Stimulated activated effector memory CD8-positive, alpha-beta T cell treated with anti-CD3 and anti-CD28 coated beads, Interleukin-12 subunit alpha, Interleukin-12 subunit beta, amount 100 ng/mL, for 72 hours (primary cell): ENCODE data around the gene FAM199X.

Source experiments
- ATAC-seq: fragments of 150-1000 bp; cut with Tn5 transposase; 2 replicates; pipeline ENCODE4 v1.10.0; 2021
- DNase-seq, 2 donors: peaks; one replicate each; pipeline ENCODE4 v3.0.0; 2021 to 2022; ENCODE audit warnings: low spot score in 2 of 2
- H3K27ac Mint-ChIP-seq: one replicate; pipeline ENCODE4 v1.8.0; 2022; ENCODE audit warnings: mild to moderate bottlenecking, mixed read lengths
- H3K36me3 Mint-ChIP-seq: one replicate; pipeline ENCODE4 v1.8.0; 2022; ENCODE audit warnings: mild to moderate bottlenecking, mixed read lengths
- H3K4me1 Mint-ChIP-seq: one replicate; pipeline ENCODE4 v1.8.0; 2022; ENCODE audit warnings: mixed read lengths
- H3K4me3 Mint-ChIP-seq: one replicate; pipeline ENCODE4 v1.8.0; 2022; ENCODE audit warnings: mild to moderate bottlenecking, mixed read lengths
- H3K9me3 Mint-ChIP-seq: one replicate; pipeline ENCODE4 v1.8.0; 2022; ENCODE audit warnings: mixed read lengths

Gene FAM199X

DNA sequence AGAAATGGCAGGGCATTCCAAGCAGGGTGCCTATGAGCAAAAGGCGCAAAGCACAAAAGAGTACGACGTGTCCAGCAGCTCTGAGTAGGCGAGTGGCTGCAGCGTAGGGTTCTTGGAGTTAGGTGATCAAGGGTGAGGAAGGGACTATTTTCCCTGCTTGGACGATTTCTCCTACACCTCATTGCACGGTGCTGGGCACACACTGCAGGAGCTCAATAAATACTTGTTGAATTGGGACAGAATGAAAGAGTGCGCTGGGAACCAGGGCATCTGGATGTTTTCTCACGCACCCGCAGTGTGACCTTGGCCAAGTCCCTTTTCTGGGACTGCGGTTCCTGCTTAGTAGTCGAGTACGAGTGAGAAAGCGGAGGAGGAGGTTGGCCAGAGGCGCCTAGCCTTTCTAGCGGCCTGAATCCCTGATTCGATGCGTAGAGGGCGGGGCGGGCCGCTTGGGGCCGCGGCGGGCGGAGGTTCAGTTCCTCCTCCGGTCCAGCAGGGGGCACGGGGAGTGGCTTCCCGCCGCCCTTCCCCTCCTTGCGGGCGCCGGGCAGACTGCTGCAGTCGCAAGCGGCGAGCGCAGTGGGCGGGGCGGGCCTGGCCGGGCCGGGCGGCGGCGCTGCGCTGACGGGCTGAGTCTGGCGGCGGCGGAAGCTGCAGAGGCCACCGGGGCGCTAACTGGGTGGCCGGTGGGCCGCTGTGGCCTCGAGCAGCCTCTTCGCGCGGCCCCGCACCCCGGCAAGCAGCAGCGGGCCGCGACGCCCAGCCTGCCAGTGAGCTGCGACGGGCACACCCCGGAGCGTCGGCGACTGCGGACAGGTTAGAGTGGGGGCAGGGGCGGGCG is at the start of gene FAM199X:
Gene FAM199X (plus strand): TSS at position 560 of the 841 bp plus-strand sequence. CDS start 333 bp downstream, outside the sequence.
- peak within 1 kb of the TSS; percentile 73 for H3K4me3 Mint-ChIP-seq

DNA sequence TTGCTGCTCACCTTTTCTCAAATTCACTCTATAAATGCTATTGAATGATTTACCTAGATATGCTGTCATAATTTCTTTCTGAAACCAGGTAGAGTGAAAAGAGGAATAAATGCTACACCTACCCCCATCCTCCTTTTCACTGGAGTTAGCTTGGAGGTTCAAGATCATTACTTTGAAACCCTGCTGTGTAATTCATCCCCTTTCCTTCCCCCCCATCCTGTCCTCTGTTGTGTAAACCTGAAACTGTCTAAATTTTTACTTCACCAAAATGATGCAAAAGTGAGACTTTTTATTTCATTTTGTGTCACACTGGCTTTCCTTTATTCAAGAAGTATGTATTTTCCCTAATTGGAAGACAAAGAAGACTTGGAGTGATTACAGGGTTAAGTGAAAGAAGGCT is 48.5 kb upstream of the FAM199X start:
- no peak overlapping the region for H3K4me3 Mint-ChIP-seq
- DNase-seq, result no peak
- no peaks in the 10 kb centered on the region for H3K36me3 Mint-ChIP-seq
- no peaks in the 10 kb centered on the region for H3K9me3 Mint-ChIP-seq
- peak; percentile 68 for ATAC-seq
- peaks cover 36% of the 10 kb centered on the region for H3K4me1 Mint-ChIP-seq
- H3K27ac Mint-ChIP-seq, result peak overlapping the region; percentile 40

More for the DNA sequence above, at the start of gene FAM199X:
- Mint-ChIP-seq H3K9me3 (no peaks in the 10 kb centered on the region), H3K36me3 (peaks cover 8% of the 10 kb centered on the region), H3K27ac (peak within 1 kb of the TSS; percentile 85), H3K4me1 (peaks cover 38% of the 10 kb centered on the region)
- peak; percentile 73 to 88 for DNase-seq
- peak; percentile 97 for ATAC-seq

DNA sequence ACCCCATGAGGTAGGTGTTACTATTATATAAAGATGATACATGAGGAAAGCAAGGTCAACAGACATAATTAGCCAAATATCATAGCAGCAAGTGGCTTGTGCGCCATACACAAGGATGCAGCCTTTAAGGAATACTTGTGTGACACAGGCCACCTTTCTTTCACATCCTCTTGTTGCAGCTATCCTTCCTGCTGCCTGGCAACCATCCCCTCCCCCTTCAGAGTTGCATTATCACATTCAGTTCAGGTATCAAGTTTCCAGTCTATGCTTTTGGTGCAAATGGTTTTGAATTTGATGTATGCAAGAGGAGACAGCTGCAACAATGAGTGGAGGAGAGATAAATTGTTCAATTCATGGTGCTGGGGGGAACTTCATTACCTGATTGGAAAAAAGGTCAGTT is 47.5 kb upstream of the FAM199X start:
- DNase-seq (no peak), ATAC-seq (no peak)
- no peaks in the 10 kb centered on the region for H3K9me3 Mint-ChIP-seq
- peaks cover 34% of the 10 kb centered on the region for H3K4me1 Mint-ChIP-seq
- H3K27ac Mint-ChIP-seq, result no peak overlapping the region
- no peak overlapping the region for H3K4me3 Mint-ChIP-seq
- no peaks in the 10 kb centered on the region for H3K36me3 Mint-ChIP-seq

GRCh38 chrX:104122829-104123228 is 43.4 kb upstream of the FAM199X start:
- Mint-ChIP-seq H3K4me1 (peaks cover 20% of the 10 kb centered on the region), H3K36me3 (peaks cover 15% of the 10 kb centered on the region), H3K4me3 (no peak overlapping the region), H3K9me3 (no peaks in the 10 kb centered on the region), H3K27ac (no peak overlapping the region)
- DNase-seq, result no peak
- peak; percentile 87 for ATAC-seq

DNA sequence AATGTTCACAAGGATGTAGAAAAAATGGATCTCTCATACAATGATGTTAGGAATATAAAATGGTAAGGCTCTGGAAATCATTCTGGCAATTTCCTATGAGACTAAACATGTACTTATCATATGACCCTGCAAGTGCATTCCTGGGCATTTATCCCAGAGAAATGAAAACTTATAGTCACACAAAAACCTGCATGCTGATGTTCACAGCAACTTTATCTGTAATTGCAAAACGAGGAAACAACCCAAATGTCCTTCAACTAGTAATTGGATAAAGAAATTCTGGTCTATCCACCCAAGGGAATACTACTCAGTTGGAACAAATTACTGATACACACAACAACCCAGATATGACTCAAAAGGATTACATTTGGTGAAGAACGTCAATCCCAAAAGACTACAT is 39.4 kb upstream of the FAM199X start:
- H3K4me3 Mint-ChIP-seq, result no peak overlapping the region
- peaks cover 33% of the 10 kb centered on the region for H3K36me3 Mint-ChIP-seq
- no peak for DNase-seq

GRCh38 chrX:104130808-104131207 is 35.4 kb upstream of the FAM199X start:
- ATAC-seq (no peak), DNase-seq (no peak)
- no peaks in the 10 kb centered on the region for H3K9me3 Mint-ChIP-seq
- peaks cover 27% of the 10 kb centered on the region for H3K36me3 Mint-ChIP-seq
- no peak overlapping the region for H3K27ac Mint-ChIP-seq
- H3K4me1 Mint-ChIP-seq, result peaks cover 25% of the 10 kb centered on the region
- no peak overlapping the region for H3K4me3 Mint-ChIP-seq

More for the DNA sequence above, 39.4 kb upstream of the FAM199X start:
- peaks cover 17% of the 10 kb centered on the region for H3K4me1 Mint-ChIP-seq
- no peak overlapping the region for H3K27ac Mint-ChIP-seq
- ATAC-seq, result no peak
- no peaks in the 10 kb centered on the region for H3K9me3 Mint-ChIP-seq

- no peak for DNase-seq
- Mint-ChIP-seq H3K36me3 (peaks cover 18% of the 10 kb centered on the region), H3K4me1 (peaks cover 25% of the 10 kb centered on the region), H3K27ac (peak overlapping the region; percentile 56), H3K4me3 (no peak overlapping the region), H3K9me3 (no peaks in the 10 kb centered on the region)
- ATAC-seq, result no peak
These were observed 31.5 kb upstream of the FAM199X start for GRCh38 chrX:104134583-104135261.

DNA sequence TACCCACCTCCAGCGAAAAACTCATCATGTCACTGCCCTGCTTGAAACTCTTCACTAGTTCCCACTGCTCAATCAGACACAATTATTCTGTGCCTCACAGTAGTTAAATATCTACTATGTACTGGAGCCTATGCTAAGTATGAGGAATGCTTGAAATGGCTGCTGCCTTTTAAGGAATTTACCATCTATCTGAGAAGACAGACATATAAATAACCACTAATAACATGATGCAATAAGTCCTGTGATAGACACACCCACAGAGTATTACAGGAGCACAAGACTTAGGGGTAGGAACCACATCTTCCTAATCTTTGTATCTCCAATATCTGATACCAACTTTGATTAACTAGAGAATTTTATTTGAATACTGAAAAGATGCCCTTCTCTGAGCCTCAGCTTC is 30.6 kb upstream of the FAM199X start:
- ATAC-seq (no peak), DNase-seq (no peak)
- Mint-ChIP-seq H3K4me3 (no peak overlapping the region), H3K27ac (peak overlapping the region; percentile 56), H3K36me3 (peaks cover 8% of the 10 kb centered on the region), H3K4me1 (peaks cover 25% of the 10 kb centered on the region), H3K9me3 (no peaks in the 10 kb centered on the region)

DNA sequence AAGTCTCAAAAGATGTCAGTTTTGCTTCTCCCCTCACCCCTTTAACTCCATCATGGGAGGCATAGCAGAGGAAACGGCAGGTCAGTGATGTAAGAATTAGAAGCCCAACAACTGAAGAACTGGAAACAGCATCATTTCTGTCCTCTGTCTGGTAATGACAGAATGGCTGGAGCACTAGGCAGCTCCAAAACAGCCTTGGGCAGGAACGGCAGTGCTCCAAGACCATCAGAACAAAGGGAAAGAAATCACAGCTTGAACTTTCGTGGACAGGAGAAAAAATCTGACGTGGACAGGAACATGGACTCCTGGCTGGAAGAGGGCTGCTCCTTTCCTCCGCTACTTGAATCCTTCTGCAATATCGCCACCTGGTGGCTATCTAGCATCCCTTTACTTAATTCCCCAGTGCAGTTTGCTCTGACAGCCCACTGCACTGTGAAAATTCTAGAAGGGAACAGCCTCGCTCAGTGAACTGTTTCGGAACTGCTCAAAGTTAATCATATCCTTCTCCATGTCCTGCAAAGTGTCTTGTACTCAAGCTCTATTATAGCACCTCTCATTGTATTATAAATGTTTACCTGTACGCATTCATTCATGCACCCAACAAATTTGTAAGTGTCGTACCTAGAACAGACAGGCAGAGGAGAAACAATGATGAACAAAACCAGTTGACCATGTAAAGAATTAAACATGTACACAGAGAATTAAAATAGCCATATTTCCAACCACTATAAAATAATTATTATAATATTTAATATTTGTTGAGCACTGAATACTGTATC is 29.8 kb upstream of the FAM199X start:
- peak; percentile 63 for ATAC-seq
- H3K36me3 Mint-ChIP-seq, result peaks cover 3% of the 10 kb centered on the region
- DNase-seq, result peak; percentile 21 to 65
- H3K9me3 Mint-ChIP-seq, result no peaks in the 10 kb centered on the region
- H3K4me1 Mint-ChIP-seq, result peaks cover 25% of the 10 kb centered on the region
- no peak overlapping the region for H3K4me3 Mint-ChIP-seq
- no peak overlapping the region for H3K27ac Mint-ChIP-seq

DNA sequence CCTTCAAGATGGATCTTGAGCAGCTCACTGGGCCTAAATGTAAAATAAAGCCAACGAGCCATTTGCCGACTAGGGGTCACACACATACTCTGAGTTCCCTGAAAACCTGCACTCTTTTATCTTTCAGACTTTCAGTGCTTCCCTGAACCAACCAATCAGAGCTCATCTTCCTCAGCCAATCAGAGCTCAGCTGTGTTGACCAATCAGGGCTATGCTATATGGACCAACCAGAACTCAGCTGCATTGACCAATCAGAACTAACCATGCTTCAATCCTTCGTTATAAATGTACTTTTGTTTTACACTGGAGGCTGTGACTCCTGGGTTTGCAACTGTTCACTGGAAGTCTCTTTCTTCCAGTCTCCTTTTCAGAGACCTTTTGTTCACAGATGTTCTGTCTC is 28.8 kb upstream of the FAM199X start:
- Mint-ChIP-seq H3K4me1 (peaks cover 19% of the 10 kb centered on the region), H3K36me3 (no peaks in the 10 kb centered on the region), H3K27ac (no peak overlapping the region), H3K9me3 (no peaks in the 10 kb centered on the region), H3K4me3 (no peak overlapping the region)
- ATAC-seq, result no peak
- no peak for DNase-seq

DNA sequence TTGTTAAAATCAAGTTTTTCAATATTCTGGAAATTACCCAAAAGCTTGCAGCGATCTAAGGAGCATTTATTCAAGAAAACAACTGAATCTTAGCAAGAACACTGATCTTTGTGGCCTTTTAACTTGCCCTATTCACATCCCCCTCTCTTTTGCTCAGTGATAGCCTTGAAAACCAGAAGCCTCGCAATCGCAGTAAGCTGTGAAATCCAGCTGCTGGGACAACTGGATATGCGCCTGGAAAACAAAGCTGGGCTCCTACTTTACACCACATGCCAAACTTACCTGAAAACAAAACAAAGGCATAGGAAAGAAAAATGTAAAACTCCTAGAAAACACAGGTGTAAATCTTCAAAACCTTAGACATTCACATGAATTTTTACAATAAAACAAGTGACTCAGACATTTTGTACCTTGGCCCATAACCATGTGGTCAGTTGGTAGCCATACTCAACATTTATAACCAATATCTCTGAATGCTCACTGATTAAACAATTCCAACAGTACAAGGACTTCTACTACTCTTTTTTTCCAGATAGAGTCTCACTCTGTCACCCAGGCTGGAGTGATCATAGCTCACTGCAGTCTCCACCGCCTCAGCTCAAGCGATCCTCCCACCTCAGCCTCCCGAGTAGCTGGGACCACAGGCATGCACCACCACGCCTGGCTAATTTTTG is 25.0 kb upstream of the FAM199X start:
- Mint-ChIP-seq H3K36me3 (no peaks in the 10 kb centered on the region), H3K4me1 (peaks cover 16% of the 10 kb centered on the region), H3K9me3 (no peaks in the 10 kb centered on the region), H3K27ac (peak overlapping the region; percentile 75), H3K4me3 (no peak overlapping the region)
- ATAC-seq (no peak), DNase-seq (no peak)

- H3K9me3 Mint-ChIP-seq, result no peaks in the 10 kb centered on the region
- no peak overlapping the region for H3K4me3 Mint-ChIP-seq
- ATAC-seq (no peak), DNase-seq (no peak)
- H3K27ac Mint-ChIP-seq, result no peak overlapping the region
- peaks cover 14% of the 10 kb centered on the region for H3K4me1 Mint-ChIP-seq
- H3K36me3 Mint-ChIP-seq, result peaks cover 7% of the 10 kb centered on the region
These were observed 15.2 kb upstream of the FAM199X start for GRCh38 chrX:104151037-104151436.

DNA sequence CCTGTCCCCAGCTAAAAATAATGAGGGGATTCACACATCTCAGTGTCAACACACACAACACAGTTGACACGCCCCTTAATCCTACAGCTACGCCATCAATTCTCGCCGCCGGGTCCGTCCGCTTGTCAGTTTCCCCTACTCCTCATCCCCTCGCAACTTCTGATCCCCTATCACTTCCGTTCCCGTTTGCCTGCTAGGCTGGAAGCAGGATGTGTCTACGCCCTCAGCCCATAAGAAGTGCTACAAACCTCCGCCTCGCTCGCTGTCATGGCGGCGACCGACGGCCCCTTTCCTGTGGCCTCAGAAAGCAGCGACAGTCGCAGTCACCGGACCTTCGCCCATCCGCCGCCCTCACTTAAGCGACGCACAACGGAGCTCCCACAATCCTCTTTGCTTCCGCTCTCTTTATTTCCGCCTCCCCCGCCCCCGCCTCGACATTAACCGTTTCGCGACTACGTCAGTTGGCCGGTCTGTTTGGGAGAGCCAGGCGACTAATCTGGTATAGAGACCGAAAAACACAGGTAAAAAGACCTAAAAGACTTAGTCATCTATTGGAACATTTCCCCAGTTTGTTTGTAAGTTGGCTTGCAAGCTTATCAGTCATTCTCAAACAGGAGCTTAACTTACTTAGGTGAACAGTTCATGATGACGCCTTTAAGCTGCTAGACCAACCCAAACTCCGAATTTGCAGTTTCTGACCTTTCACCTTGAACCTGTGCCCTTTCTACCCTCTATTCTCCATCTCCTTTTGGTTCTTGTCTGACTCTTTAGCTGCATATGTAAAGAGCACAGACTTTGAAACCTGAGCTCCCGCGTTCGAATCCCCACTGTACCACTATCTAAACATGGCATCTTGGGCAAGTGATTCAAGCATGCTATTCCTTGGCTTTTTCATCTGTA is 9.4 kb upstream of the FAM199X start, which contains the start of gene SLC25A53:
Gene SLC25A53 (minus strand): TSS at position 380 of the 900 bp plus-strand sequence. CDS start 51,752 bp downstream, outside the sequence.
- ATAC-seq (peak; percentile 97), DNase-seq (peak; percentile 58 to 83)
- peaks cover 8% of the 10 kb centered on the region for H3K4me1 Mint-ChIP-seq
- H3K4me3 Mint-ChIP-seq, result peak within 1 kb of the TSS; percentile 92
- H3K9me3 Mint-ChIP-seq, result no peaks in the 10 kb centered on the region
- H3K27ac Mint-ChIP-seq, result peak within 1 kb of the TSS; percentile 99
- peaks cover 19% of the 10 kb centered on the region for H3K36me3 Mint-ChIP-seq
